Dermis microvascular lymphatic vessel endothelial cell (primary cell): Measurements from ENCODE around the gene MTRR. TPM values are rescaled to one million over a fixed set of nuclear protein-coding genes. Genes with fewer than 3 reads are reported as not detected.
A peak's percentile ranks its signal among the peaks of the same experiment; 100 is the strongest.

Experiments used
- DNase-seq, 2 donors: peaks; one replicate each; pipeline versions ENCODE4 v3.0.0 to v3.0.0-alpha.2; 2010; ENCODE audit warnings: low read depth in 2 of 2
- total RNA-seq: library from RNA; depleted of rRNA; stranded (reverse); fragments of >200 nt; gene quantifications from 2 replicates; pipeline ENCODE4 v1.2.1, GENCODE V29; 2014

MTRR gene
- 17.1 and 19.8 TPM in 2 replicates for total RNA-seq

DNA sequence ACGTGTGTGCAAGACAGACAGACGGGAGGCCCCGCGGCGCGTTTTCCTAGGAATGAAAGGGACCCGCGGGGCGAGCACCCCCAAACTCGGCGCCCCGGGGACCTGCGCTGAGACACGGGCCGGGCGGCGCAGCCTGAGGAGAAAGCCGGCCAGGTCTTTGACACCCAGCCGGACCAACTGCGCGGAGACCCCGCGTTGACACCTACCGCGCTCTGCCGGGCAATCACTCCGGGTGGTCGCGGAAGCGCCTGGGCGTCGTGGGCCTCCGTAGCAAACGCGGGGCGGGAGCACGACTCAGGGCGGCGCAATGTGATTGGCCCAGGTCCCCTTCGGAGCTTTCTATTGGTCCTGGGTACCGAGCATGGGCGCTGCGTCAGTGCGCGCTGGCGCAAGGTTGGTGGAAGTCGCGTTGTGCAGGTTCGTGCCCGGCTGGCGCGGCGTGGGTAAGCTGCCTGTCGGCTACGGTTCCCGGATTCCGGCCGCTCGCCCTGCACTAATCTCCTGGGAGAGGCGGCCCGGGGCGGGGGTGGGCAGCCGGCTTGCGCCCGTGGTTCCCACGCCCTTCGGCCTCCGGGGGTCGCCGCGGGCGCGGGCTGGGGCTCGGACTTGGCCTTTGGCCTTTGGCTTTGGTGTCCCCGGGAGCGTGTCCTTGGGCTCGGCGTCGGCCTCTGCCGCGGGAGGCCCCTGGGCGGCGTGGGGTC lies at the start of gene MTRR, which contains the start of gene FASTKD3:
Gene MTRR, plus strand, starts transcription at position 376 of the 701 bp plus-strand sequence. CDS start 1,647 bp downstream, outside the sequence.
Gene FASTKD3, minus strand, starts transcription at position 259 of the 701 bp plus-strand sequence. CDS start 948 bp downstream, outside the sequence.
- DNase-seq: peak; percentile 88 to 96

DNA sequence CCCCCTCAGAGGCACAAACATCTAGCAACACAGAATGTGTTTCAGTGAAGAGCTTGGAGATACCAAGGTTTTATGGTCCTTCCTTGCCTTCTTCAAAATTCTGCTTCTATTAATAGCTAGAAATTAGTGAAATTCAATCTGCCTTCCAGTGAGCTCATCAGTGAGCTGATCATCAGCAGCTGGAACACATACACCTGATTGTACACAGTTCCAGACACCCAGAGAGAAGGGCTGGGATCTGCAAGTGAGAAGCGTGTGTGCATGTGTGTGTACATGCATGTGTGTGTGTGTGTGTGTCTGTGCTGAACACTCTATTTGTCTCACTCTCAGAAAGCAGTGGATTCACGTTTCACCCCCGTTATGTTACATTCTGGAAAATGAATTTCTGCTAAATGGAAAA lies 46.5 kb upstream of the MTRR start:
- DNase-seq: no peak

- no peak for DNase-seq
These were observed 45.4 kb upstream of the MTRR start for GRCh38 chr5:7823594-7823993.

DNA sequence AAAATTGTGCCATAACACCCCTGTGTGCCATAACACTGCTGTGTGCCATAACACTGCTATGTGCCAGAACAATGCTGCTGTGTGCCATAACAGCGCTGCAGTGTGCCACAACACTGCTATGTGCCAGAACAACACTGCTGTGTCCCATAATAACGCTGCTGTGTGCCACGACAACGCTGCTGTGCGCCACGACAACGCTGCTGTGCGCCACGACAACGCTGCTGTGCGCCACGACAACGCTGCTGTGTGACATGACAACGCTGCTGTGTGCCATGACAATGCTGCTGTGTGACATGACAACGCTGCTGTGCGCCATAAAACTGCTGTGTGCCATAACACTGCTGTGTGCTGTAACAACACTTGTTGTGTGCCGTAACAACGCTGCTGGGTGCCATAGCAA lies 44.0 kb upstream of the MTRR start:
- no peak for DNase-seq

- no peak for DNase-seq
These were observed 43.3 kb upstream of the MTRR start for GRCh38 chr5:7825630-7826029.

- no peak for DNase-seq
These were observed 41.3 kb upstream of the MTRR start for GRCh38 chr5:7827610-7828009.

GRCh38 chr5:7828269-7828668 lies 40.7 kb upstream of the MTRR start:
- DNase-seq: no peak

GRCh38 chr5:7834982-7835381 lies 34.0 kb upstream of the MTRR start:
- no peak for DNase-seq

- DNase-seq: no peak
These were observed 31.5 kb upstream of the MTRR start for GRCh38 chr5:7837403-7837802.

GRCh38 chr5:7842531-7842930 lies 26.4 kb upstream of the MTRR start:
- no peak for DNase-seq

DNA sequence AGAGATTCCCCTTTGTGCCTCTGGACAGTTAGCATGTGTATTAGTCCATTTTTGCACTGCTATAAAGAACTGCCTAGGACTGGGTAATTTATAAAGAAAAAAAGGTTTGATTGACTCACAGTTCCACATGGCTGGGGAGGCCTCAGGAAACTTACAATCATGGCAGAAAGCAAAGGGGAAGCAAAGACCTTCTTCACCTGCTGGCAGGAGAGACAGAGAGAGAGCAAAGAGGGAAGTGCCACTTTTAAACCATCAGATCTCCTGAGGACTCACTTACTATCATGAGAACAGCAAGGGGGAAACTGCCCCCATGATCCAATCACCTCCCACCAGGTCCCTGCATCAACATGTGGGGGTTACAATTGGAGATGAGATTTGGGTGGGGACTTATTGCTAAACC lies 24.0 kb upstream of the MTRR start:
- DNase-seq: no peak

DNA sequence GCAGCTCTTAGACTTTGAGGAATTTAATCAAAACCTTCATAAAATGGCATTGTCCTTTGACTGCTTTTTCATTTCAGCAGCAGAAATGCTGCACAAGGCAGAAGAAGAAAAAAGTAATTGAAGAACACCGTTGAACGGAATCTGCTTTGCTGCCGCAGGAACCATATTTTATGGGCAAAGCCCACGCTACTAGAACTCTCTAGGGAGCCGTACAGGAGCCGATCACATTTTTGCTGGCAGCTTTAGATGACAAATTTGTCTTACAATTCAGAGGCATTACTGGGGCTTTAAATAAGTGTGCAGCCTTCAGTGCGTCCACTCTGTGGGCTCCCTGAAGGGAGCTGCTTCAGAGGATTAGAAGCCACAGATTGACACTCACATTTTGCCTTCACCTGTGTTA lies 23.4 kb upstream of the MTRR start:
- no peak for DNase-seq

DNA sequence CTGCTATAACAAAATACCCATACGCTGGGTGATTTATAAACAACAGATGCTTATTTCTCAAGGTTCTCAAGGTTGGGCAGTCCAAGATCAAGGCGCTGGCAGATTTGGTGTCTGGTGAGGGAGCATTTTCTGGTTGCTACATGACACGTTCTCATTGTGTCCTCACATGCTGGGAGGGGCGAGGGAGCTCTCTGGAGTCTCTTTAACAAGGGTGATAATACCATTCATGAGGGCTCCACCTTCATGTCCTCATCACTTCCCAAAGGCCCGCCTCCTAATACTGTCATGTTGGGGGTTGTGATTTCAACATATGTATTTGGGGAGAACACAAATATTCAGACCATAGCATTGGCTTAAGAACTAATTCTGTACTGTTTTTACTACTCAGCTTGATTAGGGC lies 22.6 kb upstream of the MTRR start:
- no peak for DNase-seq

- no peak for DNase-seq
These were observed 20.7 kb upstream of the MTRR start for GRCh38 chr5:7848296-7848695.

DNA sequence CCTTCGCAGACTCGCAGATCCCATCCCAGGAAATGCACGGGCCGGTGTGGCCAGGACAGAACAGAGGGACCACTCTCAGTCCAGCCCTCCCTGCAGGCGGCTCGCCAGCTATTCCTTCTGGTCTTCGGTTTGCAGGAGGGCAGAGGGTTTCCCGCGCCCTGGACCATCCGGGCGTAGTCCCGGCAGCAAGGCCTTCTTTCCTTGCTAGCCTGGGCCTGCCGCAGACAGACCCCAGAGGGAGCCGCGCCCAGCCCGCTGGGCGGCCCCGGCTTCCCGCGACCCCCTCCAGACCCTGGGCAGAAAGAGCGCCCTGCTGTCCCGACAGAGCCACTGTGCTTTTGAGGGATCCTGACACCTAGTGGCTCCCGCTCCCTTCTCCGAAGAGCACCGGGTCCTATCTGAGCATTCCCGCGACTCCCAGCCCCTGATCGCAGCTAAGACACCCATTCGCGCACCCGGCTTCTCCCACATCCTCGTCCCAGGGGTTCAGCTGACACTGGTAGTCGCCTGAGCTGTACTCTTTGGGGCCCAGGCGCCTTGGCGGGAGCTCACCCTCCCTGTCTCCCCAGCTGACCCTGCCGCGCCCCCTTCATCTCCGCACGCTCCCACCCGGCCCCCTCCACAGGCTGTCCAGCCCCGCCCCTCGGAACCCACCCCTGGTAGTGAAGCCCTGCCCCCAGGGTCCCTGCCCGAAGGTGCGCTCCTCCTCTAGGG lies 19.1 kb upstream of the MTRR start:
- DNase-seq: no peak

DNA sequence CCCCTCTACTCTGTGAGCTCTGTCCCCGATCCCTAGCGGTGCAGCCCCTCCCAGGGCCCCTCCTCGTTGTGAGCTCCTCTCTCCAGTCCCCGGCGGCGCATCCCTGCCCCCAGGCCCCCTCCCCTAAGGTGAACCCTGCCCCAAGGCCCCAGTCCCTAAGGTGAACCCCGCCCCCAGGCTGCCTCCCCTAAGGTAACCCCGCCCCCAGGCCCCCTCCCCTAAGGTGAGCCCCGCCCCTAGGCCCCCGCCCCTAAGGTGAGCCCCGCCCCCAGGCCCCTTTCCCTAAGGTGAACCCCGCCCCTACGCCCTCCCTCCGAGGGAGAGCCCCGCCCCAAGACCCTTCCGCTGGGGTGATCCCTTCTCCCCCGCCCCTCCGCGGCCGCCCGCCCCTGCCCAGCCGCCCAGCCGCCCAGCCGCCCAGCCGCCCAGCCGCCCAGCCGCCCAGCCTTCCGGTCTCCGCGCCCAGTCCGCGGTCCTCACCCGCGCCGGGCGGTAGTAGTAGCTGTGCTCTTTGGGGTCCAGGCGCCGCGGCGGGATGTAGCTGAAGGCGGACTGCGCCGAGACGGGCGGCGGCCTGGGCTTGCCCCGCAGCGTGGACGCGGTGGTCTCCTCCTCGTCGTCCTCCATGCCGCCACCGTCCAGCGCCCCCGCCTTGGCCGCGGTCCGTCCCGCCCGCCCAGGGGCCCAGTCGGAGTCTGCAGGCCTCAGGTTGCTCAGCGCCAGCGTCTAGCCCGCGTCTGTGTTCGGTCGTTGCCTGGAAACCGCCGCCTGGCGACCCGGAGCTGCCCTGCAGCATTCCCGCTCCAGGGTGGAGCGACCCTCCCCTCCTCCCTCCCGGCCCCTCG lies 18.3 kb upstream of the MTRR start, which contains the start of gene CFAP90:
Gene CFAP90, minus strand, starts transcription at position 739 of the 845 bp plus-strand sequence. Its CDS starts 112 bp downstream, at position 627.
- DNase-seq: peak; percentile 12 to 44

GRCh38 chr5:7851240-7851592 lies 17.7 kb upstream of the MTRR start:
- no peak for DNase-seq

DNA sequence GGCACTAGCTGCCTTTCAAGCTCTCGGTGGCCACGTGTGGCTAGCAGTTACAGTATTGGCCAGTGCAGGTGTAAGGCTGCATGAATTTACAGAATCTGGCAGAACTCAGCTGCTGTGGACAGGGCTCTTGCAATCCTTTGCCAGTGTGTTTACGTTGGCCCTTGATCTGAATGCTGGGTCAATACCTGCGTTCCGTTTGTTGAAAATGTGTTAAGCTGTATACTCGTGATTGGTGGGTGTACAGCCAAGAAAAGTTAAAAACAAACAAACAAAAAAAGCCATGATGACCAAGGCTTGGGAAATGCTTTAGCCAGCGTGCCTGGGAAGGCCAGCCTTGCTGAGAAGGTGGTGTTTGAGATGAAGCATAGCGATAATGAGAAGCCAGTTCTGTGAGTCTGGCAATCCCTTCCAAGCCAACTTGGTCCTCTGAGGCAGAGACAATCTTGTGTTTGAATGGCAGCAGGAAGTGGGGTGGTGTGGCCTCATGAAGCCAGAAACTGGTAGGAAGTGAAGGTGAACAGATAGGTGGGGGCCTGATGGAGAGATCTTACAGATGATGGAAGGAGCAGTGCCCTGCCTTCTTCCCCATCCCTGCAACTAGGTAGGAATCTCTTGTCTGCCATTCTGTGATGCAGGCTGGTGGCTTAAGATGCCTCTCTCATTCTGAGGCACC lies 17.2 kb upstream of the MTRR start:
- DNase-seq: no peak

GRCh38 chr5:7852542-7852941 lies 16.4 kb upstream of the MTRR start:
- DNase-seq: no peak

GRCh38 chr5:7852988-7853387 lies 16.0 kb upstream of the MTRR start:
- no peak for DNase-seq

- DNase-seq: no peak
These were observed 13.3 kb upstream of the MTRR start for GRCh38 chr5:7855611-7856010.

DNA sequence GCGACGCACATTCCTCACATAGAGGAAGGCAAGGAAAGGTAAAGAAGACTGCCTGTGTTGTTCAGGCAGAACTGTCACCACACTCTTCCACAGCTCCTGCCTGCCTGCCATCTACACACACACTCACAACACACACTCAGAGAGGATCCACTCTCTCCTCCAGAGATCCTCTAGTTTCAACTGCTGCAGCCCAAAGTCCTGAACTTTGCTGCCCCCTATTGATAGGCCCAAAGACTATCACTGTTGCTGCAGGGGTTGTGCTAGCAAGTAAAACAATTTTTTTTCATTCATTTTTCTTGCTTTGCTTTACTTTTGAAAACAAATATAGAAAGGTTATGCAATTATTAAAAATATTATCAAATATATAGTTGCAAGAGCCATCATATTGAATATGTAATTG lies 12.1 kb upstream of the MTRR start:
- DNase-seq: peak; percentile 17 to 45
